GM12878 (cell line): ENCODE data around the gene BRD3. TPM values are rescaled to one million over a fixed set of nuclear protein-coding genes. Genes with fewer than 3 reads are reported as not detected.
A peak's percentile ranks its signal among the peaks of the same experiment; 100 is the strongest.

Experiments used
- ATF2 ChIP-seq: IDR thresholded peaks from 2 replicates; pipeline ENCODE4 v1.6.1; 2012; ENCODE audit warnings: low read length, inconsistent platforms
- BCL3 ChIP-seq: IDR thresholded peaks from 2 replicates; pipeline ENCODE4 v1.6.1; 2011; ENCODE audit warnings: borderline replicate concordance, low read depth, mild to moderate bottlenecking, moderate library complexity, low read length; ENCODE audit not compliant: insufficient read depth, poor library complexity, severe bottlenecking
- CHD1 ChIP-seq: IDR thresholded peaks from 2 replicates; pipeline ENCODE4 v1.6.1; 2012; ENCODE audit warnings: low read depth, low read length, improper control_type of control experiment
- CHD4 ChIP-seq: fragments of 200-600 bp; sonication (generic); IDR thresholded peaks from 2 replicates; pipeline ENCODE4 v1.6.1; 2016; ENCODE audit warnings: mild to moderate bottlenecking
- EED ChIP-seq: sonication (generic); IDR thresholded peaks from 2 replicates; pipeline ENCODE4 v1.6.1; 2016; ENCODE audit warnings: antibody characterized with exemption, low read depth
- FOXM1 ChIP-seq: IDR thresholded peaks from 2 replicates; pipeline ENCODE4 v1.6.1; 2012; ENCODE audit warnings: low read depth, mild to moderate bottlenecking, inconsistent platforms, low read length, moderate library complexity
- GABPA ChIP-seq: IDR thresholded peaks from 2 replicates; pipeline ENCODE4 v1.6.1; 2014; ENCODE audit warnings: antibody characterized with exemption, low read depth, mild to moderate bottlenecking, inconsistent platforms
- IKZF1 ChIP-seq: fragments of 450-650 bp; conservative IDR thresholded peaks from 2 replicates; pipeline ENCODE4 v1.6.1; 2017; ENCODE audit warnings: antibody characterized with exemption, mild to moderate bottlenecking
- IRF3 ChIP-seq: fragments of 450-650 bp; IDR thresholded peaks from 2 replicates; pipeline ENCODE4 v1.6.1; 2014; ENCODE audit warnings: mild to moderate bottlenecking
- KAT2A ChIP-seq: conservative IDR thresholded peaks from 2 replicates; pipeline ENCODE4 v1.6.1; 2011; ENCODE audit warnings: low read depth, low read length; ENCODE audit not compliant: control insufficient read depth
- LARP7 ChIP-seq: fragments of 450-650 bp; IDR thresholded peaks from 2 replicates; pipeline ENCODE4 v1.6.1; 2017; ENCODE audit warnings: mild to moderate bottlenecking
- NFYA ChIP-seq: IDR thresholded peaks from 2 replicates; pipeline ENCODE4 v1.6.1; 2011; ENCODE audit warnings: low read depth, mild to moderate bottlenecking, low read length, improper control_type of control experiment, borderline replicate concordance
- POLR2AphosphoS5 ChIP-seq: IDR thresholded peaks from 2 replicates; pipeline ENCODE4 v1.6.1; 2011; ENCODE audit warnings: mild to moderate bottlenecking, low read length, inconsistent platforms
- PRDM15 ChIP-seq: fragments of 450-650 bp; formaldehyde crosslinking; IDR thresholded peaks from 2 replicates; pipeline ENCODE4 v1.4.0; 2020; ENCODE audit warnings: mild to moderate bottlenecking, moderate library complexity
- RB1 ChIP-seq: fragments of 450-650 bp; formaldehyde crosslinking; IDR thresholded peaks from 2 replicates; pipeline ENCODE4 v1.6.1; 2017; ENCODE audit warnings: mild to moderate bottlenecking, borderline replicate concordance
- SMAD1 ChIP-seq: fragments of 450-650 bp; IDR thresholded peaks from 2 replicates; pipeline ENCODE4 v1.6.1; 2018; ENCODE audit warnings: mild to moderate bottlenecking, low read depth; ENCODE audit not compliant: partially characterized antibody
- SMC3 ChIP-seq: IDR thresholded peaks from 2 replicates; pipeline ENCODE4 v1.6.1; 2011; ENCODE audit warnings: low read length, improper control_type of control experiment, borderline replicate concordance
- SREBF2 ChIP-seq: IDR thresholded peaks from 2 replicates; pipeline ENCODE4 v1.6.1; 2012; ENCODE audit warnings: mild to moderate bottlenecking, low read length
- TARDBP ChIP-seq: IDR thresholded peaks from 2 replicates; pipeline ENCODE4 v1.6.1; 2016; ENCODE audit warnings: borderline replicate concordance
- TBL1XR1 ChIP-seq: IDR thresholded peaks from 2 replicates; pipeline ENCODE4 v1.6.1; 2012; ENCODE audit warnings: low read depth, low read length, improper control_type of control experiment
- YBX1 ChIP-seq: fragments of 450-650 bp; IDR thresholded peaks from 2 replicates; pipeline ENCODE4 v1.6.1; 2016; ENCODE audit warnings: antibody characterized with exemption
- ZBTB33 ChIP-seq: fragments of 450-650 bp; IDR thresholded peaks from 2 replicates; pipeline ENCODE4 v1.6.1; 2017; ENCODE audit warnings: mild to moderate bottlenecking
- polyA plus RNA-seq, 11 experiments: library from polyadenylated mRNA; depleted of rRNA in 4 of 11; unstranded in 6 of 11; stranded (reverse) in 5 of 11; fragments of >200 nt; fragmentation: Nextera tagmentation in 4 of 11; fragmentation: Illumina TruSeq in 1 of 11; extraction: Ambion mirVana in 4 of 11; extraction: Trizol in 1 of 11; gene quantifications; 1 replicate in 1 of 11; 2 replicates in 10 of 11; pipeline versions ENCODE4 v1.2.1 to v1.2.3, GENCODE V29; 2011 to 2016; ENCODE audit warnings: inconsistent platforms in 2 of 11, missing spikeins in 2 of 11, low read depth in 1 of 11
- total RNA-seq, 4 experiments: library from RNA; depleted of rRNA in 3 of 4; stranded (reverse); fragments of >200 nt in 3 of 4; fragmentation: Illumina TruSeq in 1 of 4; extraction: Trizol in 1 of 4; gene quantifications; 2 replicates each; pipeline versions ENCODE4 v1.2.1 to v1.2.3, GENCODE V29; 2013 to 2021

BRD3 gene
- total and polyA plus RNA-seq, 10 of the 15 experiments (the other 5 are each of a cell fraction or from before 2014, with no cell fraction given) = 0.53 to 20.8 (median 4.8) TPM

GRCh38 chr9:134024828-134025605, 42.8 kb downstream of the BRD3 start, which contains the start of gene BRD3OS (continued):
- TF ChIP-seq IRF3 = no peak
- TF ChIP-seq POLR2AphosphoS5 = no peak
- TF ChIP-seq ZBTB33 = no peak
- TF ChIP-seq SMC3 = no peak
- TF ChIP-seq SREBF2 = no peak
- TF ChIP-seq TBL1XR1 = no peak
- no peak for TF ChIP-seq RB1
- TF ChIP-seq GABPA = no peak
- TF ChIP-seq NFYA = no peak
- no peak for TF ChIP-seq CHD1
- no peak for TF ChIP-seq KAT2A
- peak; percentile 57; the same call in 1 of the 2 replicates for TF ChIP-seq TARDBP
- TF ChIP-seq FOXM1 = no peak
- TF ChIP-seq LARP7 = peak; percentile 69
- TF ChIP-seq YBX1 = no peak
- no peak for TF ChIP-seq EED
- no peak for TF ChIP-seq SMAD1
- TF ChIP-seq PRDM15 (CRISPR knock-in tag) = no peak
- no peak for TF ChIP-seq ATF2
- no peak for TF ChIP-seq BCL3
- peak; percentile 60 for TF ChIP-seq IKZF1
- TF ChIP-seq CHD4 = no peak
